Measurements from ENCODE around the gene RAB5B. TPM values are rescaled to one million over a fixed set of nuclear protein-coding genes. Genes with fewer than 3 reads are reported as not detected.

The RAB5B gene
- total RNA-seq, 1 experiment from 2014 or later, result 73.9 TPM

DNA sequence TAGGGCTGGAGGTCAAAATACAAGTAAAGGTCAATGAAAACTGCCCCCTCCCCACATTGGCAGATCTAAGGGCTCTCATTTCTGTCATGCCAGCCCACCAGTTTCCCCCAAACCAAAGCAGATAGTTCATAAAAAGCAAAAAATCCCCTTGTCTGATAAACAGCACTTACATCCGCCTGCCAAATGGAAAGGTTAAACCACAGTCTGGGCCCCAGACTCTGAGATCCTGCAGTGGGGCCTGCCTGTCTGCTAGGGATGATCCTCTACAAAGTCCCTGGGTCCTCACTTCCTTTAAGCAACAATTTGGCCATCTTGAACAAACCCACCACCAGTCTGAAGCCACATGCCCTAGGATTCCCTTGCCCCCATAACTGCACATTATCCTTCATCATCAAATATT is 58.1 kb downstream of the RAB5B start:
- DNase-seq (ENCODE audit: low spot score), result no peak
- intact Hi-C loops (cut with micrococcal nuclease; ENCODE audit: unreplicated experiment), result no loop called here
- Histone ChIP-seq H3K4me1 (ENCODE audit: insufficient read depth, low read length, poor library complexity, severe bottlenecking) (peaks cover 6% of the 10 kb centered on the region), H3K27ac (ENCODE audit: low read depth, low read length, poor library complexity, severe bottlenecking) (no peak overlapping the region), H3K9me3 (ENCODE audit: low read depth, low read length, poor library complexity, severe bottlenecking) (no peaks in the 10 kb centered on the region), H3K36me3 (ENCODE audit: insufficient read depth, low read length, poor library complexity, severe bottlenecking) (no peaks in the 10 kb centered on the region), H3K4me3 (ENCODE audit: low read depth, low read length, poor library complexity, severe bottlenecking) (no peak overlapping the region), H3K27me3 (replicated peaks; ENCODE audit: insufficient read depth, low read depth, low read length, poor library complexity) (no peaks in the 10 kb centered on the region)
- CTCF ChIA-PET, result no interaction called here
- no TSS peak for BruUV-seq (replicated peaks)
- no peak for TF ChIP-seq EZH2 (IDR thresholded peaks at IDR 0.05; ENCODE audit: borderline replicate concordance, low read depth, low read length, poor library complexity, severe bottlenecking)
- TF ChIP-seq, protein P1, sequence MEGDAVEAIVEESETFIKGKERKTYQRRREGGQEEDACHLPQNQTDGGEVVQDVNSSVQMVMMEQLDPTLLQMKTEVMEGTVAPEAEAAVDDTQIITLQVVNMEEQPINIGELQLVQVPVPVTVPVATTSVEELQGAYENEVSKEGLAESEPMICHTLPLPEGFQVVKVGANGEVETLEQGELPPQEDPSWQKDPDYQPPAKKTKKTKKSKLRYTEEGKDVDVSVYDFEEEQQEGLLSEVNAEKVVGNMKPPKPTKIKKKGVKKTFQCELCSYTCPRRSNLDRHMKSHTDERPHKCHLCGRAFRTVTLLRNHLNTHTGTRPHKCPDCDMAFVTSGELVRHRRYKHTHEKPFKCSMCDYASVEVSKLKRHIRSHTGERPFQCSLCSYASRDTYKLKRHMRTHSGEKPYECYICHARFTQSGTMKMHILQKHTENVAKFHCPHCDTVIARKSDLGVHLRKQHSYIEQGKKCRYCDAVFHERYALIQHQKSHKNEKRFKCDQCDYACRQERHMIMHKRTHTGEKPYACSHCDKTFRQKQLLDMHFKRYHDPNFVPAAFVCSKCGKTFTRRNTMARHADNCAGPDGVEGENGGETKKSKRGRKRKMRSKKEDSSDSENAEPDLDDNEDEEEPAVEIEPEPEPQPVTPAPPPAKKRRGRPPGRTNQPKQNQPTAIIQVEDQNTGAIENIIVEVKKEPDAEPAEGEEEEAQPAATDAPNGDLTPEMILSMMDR (conservative IDR thresholded peaks at IDR 0.05; ENCODE audit: low read depth, low read length), result no peak
- POLR2A ChIA-PET (ENCODE audit: low non-redundant PET), result no interaction called here

DNA sequence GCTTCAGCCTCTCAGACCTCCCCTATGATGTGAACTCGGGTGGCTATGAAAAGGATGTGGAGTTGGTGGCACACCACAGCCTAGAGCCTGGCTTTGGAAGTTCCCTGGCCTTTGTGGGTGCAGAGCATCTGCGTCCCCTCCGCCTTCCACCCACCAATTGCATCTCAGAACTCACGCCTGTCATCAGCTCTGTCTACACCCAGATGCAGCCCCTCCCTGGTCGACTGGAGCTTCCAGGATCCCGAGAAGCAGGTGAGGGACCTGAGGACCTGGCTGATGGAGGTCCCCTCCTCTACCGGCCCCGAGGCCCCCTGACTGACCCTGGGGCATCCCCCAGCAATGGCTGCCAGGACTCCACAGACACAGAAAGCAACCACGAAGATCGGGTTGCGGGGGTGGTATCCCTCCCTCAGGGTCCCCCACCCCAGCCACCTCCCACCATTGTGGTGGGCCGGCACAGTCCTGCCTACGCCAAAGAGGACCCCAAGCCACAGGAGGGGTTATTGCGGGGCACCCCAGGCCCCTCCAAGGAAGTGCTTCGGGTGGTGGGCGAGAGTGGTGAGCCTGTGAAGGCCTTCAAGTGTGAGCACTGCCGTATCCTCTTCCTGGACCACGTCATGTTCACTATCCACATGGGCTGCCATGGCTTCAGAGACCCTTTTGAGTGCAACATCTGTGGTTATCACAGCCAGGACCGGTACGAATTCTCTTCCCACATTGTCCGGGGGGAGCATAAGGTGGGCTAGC is 60.9 kb downstream of the RAB5B start:
- ChIA-PET POLR2A (ENCODE audit: low non-redundant PET) (no interaction called here), CTCF (no interaction called here)
- intact Hi-C loops (cut with micrococcal nuclease; ENCODE audit: unreplicated experiment), result no loop called here
- TF ChIP-seq, protein P1 (conservative IDR thresholded peaks at IDR 0.05; ENCODE audit: low read depth, low read length), result no peak
- TF ChIP-seq EZH2 (IDR thresholded peaks at IDR 0.05; ENCODE audit: borderline replicate concordance, low read depth, low read length, poor library complexity, severe bottlenecking), result no peak
- no peaks in the 10 kb centered on the region for H3K36me3 ChIP-seq (ENCODE audit: insufficient read depth, low read length, poor library complexity, severe bottlenecking)
- DNase-seq (ENCODE audit: low spot score), result no peak
- no peaks in the 10 kb centered on the region for H3K27me3 ChIP-seq (replicated peaks; ENCODE audit: insufficient read depth, low read depth, low read length, poor library complexity)
- H3K4me3 ChIP-seq (ENCODE audit: low read depth, low read length, poor library complexity, severe bottlenecking), result no peak overlapping the region
- H3K27ac ChIP-seq (ENCODE audit: low read depth, low read length, poor library complexity, severe bottlenecking), result no peak overlapping the region
- no peaks in the 10 kb centered on the region for H3K9me3 ChIP-seq (ENCODE audit: low read depth, low read length, poor library complexity, severe bottlenecking)
- H3K4me1 ChIP-seq (ENCODE audit: insufficient read depth, low read length, poor library complexity, severe bottlenecking), result peaks cover 25% of the 10 kb centered on the region
- no TSS peak for BruUV-seq (replicated peaks)

DNA sequence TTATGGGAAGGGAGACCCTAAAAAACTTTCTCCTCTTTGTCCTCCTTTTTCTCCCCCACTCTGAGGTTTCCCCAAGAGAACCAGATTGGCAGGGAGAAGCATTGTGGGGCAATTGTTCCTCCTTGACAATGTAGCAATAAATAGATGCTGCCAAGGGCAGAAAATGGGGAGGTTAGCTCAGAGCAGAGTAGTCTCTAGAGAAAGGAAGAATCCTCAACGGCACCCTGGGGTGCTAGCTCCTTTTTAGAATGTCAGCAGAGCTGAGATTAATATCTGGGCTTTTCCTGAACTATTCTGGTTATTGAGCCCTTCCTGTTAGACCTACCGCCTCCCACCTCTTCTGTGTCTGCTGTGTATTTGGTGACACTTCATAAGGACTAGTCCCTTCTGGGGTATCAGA is 63.3 kb downstream of the RAB5B start:
- H3K4me3 ChIP-seq (ENCODE audit: low read depth, low read length, poor library complexity, severe bottlenecking), result no peak overlapping the region
- H3K36me3 ChIP-seq (ENCODE audit: insufficient read depth, low read length, poor library complexity, severe bottlenecking), result no peaks in the 10 kb centered on the region
- peaks cover 36% of the 10 kb centered on the region for H3K4me1 ChIP-seq (ENCODE audit: insufficient read depth, low read length, poor library complexity, severe bottlenecking)
- H3K27ac ChIP-seq (ENCODE audit: low read depth, low read length, poor library complexity, severe bottlenecking), result peak overlapping the region; percentile 76
- no peak for TF ChIP-seq EZH2 (IDR thresholded peaks at IDR 0.05; ENCODE audit: borderline replicate concordance, low read depth, low read length, poor library complexity, severe bottlenecking)
- TF ChIP-seq, protein P1 (conservative IDR thresholded peaks at IDR 0.05; ENCODE audit: low read depth, low read length), result no peak
- no peaks in the 10 kb centered on the region for H3K27me3 ChIP-seq (replicated peaks; ENCODE audit: insufficient read depth, low read depth, low read length, poor library complexity)
- POLR2A ChIA-PET (ENCODE audit: low non-redundant PET), result no interaction called here
- H3K9me3 ChIP-seq (ENCODE audit: low read depth, low read length, poor library complexity, severe bottlenecking), result no peaks in the 10 kb centered on the region
- CTCF ChIA-PET, result interaction anchor here (0.6 kb wide), 1 partner anchor 9 kb away, joined by 4 read pairs; no protein-coding TSS in a partner anchor
- intact Hi-C loops (cut with micrococcal nuclease; ENCODE audit: unreplicated experiment), result loop anchor here (2.0 kb wide), 2 partner anchors 26 to 110 kb away; partner anchors contain the start of gene PYM1
- no TSS peak for BruUV-seq (replicated peaks)
- DNase-seq (ENCODE audit: low spot score), result peak; percentile 69

Measured in A673 (cell line).